Panc1 (cell line): ENCODE data around the gene ERC2. TPM values are rescaled to one million over a fixed set of nuclear protein-coding genes. Genes with fewer than 3 reads are reported as not detected.

Source experiments
- ATAC-seq: fragments of 200-7000 bp; cut with Tn5 transposase; 2 replicates; pipeline ENCODE4 v1.9.1; 2020; ENCODE audit warnings: mild to moderate bottlenecking, moderate library complexity
- BruUV-seq: library from RNA; stranded (reverse); fragments of 400-500 nt; replicated peaks from 2 replicates; lab custom pipeline; 2021; lab: Mats Ljungman, UMichigan
- CTCF ChIA-PET: fragments of 300-600 bp; sonication (Branson Sonifier 250); formaldehyde crosslinking; loops from one replicate; lab custom pipeline; 2022; ENCODE audit warnings: antibody characterized with exemption; lab: Charles Lee
- POLR2A ChIA-PET: fragments of 300-600 bp; sonication (Branson Sonifier 250); formaldehyde crosslinking; loops from one replicate; lab custom pipeline; 2022; ENCODE audit warnings: antibody characterized with exemption; lab: Charles Lee
- DNase-seq: peaks from one replicate; pipeline ENCODE4 v3.0.0-alpha.2; 2010; ENCODE audit warnings: low read depth, low spot score
- H3K27ac ChIP-seq: 2 replicates; pipeline ENCODE4 v1.5.1; 2011; ENCODE audit warnings: mild to moderate bottlenecking, low read length, inconsistent platforms
- H3K27me3 ChIP-seq: fragments of 200-500 bp; sonication (Bioruptor generic); 2 replicates; pipeline ENCODE4 v1.6.0; 2014; ENCODE audit warnings: low read length, inconsistent platforms; ENCODE audit not compliant: control insufficient read depth, insufficient read depth
- H3K36me3 ChIP-seq: fragments of 200-500 bp; sonication (Bioruptor generic); 2 replicates; pipeline ENCODE4 v1.5.1; 2014; ENCODE audit warnings: inconsistent platforms, mild to moderate bottlenecking, low read length, moderate library complexity; ENCODE audit not compliant: control insufficient read depth, insufficient read depth
- H3K4me1 ChIP-seq: 2 replicates; pipeline ENCODE4 v1.5.1; 2011; ENCODE audit warnings: inconsistent platforms, mild to moderate bottlenecking, low read length, moderate library complexity; ENCODE audit not compliant: control insufficient read depth, insufficient read depth
- H3K4me3 ChIP-seq, 2 experiments: 2 replicates each; pipeline ENCODE4 v1.5.1; 2011 to 2012; ENCODE audit warnings: low read depth in 2 of 2, low read length in 2 of 2, mild to moderate bottlenecking in 2 of 2, inconsistent platforms in 1 of 2, moderate library complexity in 1 of 2
- H3K9me3 ChIP-seq: fragments of 200-500 bp; sonication (Bioruptor generic); 2 replicates; pipeline ENCODE4 v1.5.1; 2014; ENCODE audit warnings: low read depth, mild to moderate bottlenecking, inconsistent platforms, low read length, moderate library complexity; ENCODE audit not compliant: control insufficient read depth, insufficient read depth
- POLR2AphosphoS5 ChIP-seq: IDR thresholded peaks from 2 replicates; pipeline ENCODE4 v1.6.1; 2012; ENCODE audit warnings: mild to moderate bottlenecking, low read depth, low read length, moderate library complexity
- REST ChIP-seq, 2 experiments: IDR thresholded peaks; 2 replicates each; pipeline ENCODE4 v1.6.1; 2011 to 2012; ENCODE audit warnings: low read depth in 2 of 2, control low read depth in 1 of 2, low read length in 1 of 2, mild to moderate bottlenecking in 1 of 2, moderate library complexity in 1 of 2; ENCODE audit not compliant: insufficient read depth in 1 of 2
- SIN3A ChIP-seq: IDR thresholded peaks from 2 replicates; pipeline ENCODE4 v1.6.1; 2012; ENCODE audit warnings: low read depth, mild to moderate bottlenecking, low read length, moderate library complexity, borderline replicate concordance; ENCODE audit not compliant: insufficient read depth
- TCF7L2 ChIP-seq: IDR thresholded peaks from 2 replicates; pipeline ENCODE4 v1.6.1; 2011; ENCODE audit warnings: mild to moderate bottlenecking, low read depth, low read length, inconsistent platforms
- in situ Hi-C: cut with HindIII; loops from 2 replicates; pipeline ENCODE4 v1.10.0; 2016; ENCODE audit warnings: low sequenced_read_pairs, low pct_unique_long_range_greater_than_20kb
- intact Hi-C: fragments of 100-400 bp; cut with micrococcal nuclease; formaldehyde crosslinking; loops from one replicate; pipeline ENCODE4 v1.10.0; 2022; ENCODE audit not compliant: unreplicated experiment
- total RNA-seq: library from RNA; stranded (reverse); gene quantifications from one replicate; pipeline ENCODE4 v1.2.1, GENCODE V29; 2021; ENCODE audit not compliant: unreplicated experiment
- TF ChIP-seq, protein P1 (sequence below): fragments of 450-650 bp; IDR thresholded peaks from 2 replicates; pipeline ENCODE4 v1.5.1; 2017; ENCODE audit warnings: mild to moderate bottlenecking

ERC2 gene
- total RNA-seq, 1 experiment from 2014 or later: 0.33 TPM

DNA sequence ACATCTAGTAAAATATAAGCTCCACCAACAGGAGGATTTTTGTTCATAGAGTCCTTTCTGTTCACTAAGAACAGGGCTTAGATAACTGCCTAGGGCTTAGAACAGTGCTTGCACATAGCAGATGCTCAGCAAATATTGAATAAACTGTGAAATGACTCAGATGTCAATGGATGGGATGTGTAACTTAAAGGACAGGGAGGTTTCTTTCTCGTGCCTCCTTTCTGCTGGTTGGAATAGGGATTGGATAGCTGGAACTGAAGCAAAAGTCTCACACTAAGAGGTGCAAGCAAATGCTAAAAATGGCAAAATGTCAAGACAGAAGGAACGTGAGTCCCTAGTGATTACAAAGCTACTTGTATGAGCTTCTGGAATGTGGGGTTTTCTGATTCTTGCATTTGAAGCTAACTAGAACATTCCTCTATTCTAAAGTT lies 588.4 kb downstream of the ERC2 start:
- Histone ChIP-seq H3K27ac (no peak overlapping the region), H3K36me3 (no peaks in the 10 kb centered on the region), H3K27me3 (no peaks in the 10 kb centered on the region), H3K9me3 (no peaks in the 10 kb centered on the region), H3K4me3 (no peak overlapping the region), H3K4me1 (no peaks in the 10 kb centered on the region)
- in situ Hi-C loops (no loop called here), intact Hi-C loops (no loop called here)
- CTCF ChIA-PET: no interaction called here
- POLR2A ChIA-PET: no interaction called here
- no peak for ATAC-seq
- DNase-seq: no peak
- TF ChIP-seq POLR2AphosphoS5: no peak
- no peak for TF ChIP-seq TCF7L2
- no peak for TF ChIP-seq REST (IDR thresholded peaks at IDR 0.05; ENCODE audit: insufficient read depth in 1 of 2, low read depth in 2 of 2, low read length in 1 of 2)
- TF ChIP-seq, protein P1, sequence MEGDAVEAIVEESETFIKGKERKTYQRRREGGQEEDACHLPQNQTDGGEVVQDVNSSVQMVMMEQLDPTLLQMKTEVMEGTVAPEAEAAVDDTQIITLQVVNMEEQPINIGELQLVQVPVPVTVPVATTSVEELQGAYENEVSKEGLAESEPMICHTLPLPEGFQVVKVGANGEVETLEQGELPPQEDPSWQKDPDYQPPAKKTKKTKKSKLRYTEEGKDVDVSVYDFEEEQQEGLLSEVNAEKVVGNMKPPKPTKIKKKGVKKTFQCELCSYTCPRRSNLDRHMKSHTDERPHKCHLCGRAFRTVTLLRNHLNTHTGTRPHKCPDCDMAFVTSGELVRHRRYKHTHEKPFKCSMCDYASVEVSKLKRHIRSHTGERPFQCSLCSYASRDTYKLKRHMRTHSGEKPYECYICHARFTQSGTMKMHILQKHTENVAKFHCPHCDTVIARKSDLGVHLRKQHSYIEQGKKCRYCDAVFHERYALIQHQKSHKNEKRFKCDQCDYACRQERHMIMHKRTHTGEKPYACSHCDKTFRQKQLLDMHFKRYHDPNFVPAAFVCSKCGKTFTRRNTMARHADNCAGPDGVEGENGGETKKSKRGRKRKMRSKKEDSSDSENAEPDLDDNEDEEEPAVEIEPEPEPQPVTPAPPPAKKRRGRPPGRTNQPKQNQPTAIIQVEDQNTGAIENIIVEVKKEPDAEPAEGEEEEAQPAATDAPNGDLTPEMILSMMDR: no peak
- no peak for TF ChIP-seq SIN3A
- BruUV-seq: no TSS peak

GRCh38 chr3:55877703-55878102 lies 590.6 kb downstream of the ERC2 start:
- Histone ChIP-seq H3K36me3 (no peaks in the 10 kb centered on the region), H3K4me3 (no peak overlapping the region), H3K27ac (no peak overlapping the region), H3K9me3 (no peaks in the 10 kb centered on the region), H3K4me1 (no peaks in the 10 kb centered on the region), H3K27me3 (no peaks in the 10 kb centered on the region)
- no peak for DNase-seq
- TF ChIP-seq SIN3A (no peak), REST (IDR thresholded peaks at IDR 0.05; ENCODE audit: insufficient read depth in 1 of 2, low read depth in 2 of 2, low read length in 1 of 2) (no peak), POLR2AphosphoS5 (no peak), TCF7L2 (no peak)
- TF ChIP-seq, protein P1: no peak
- in situ Hi-C loops: no loop called here
- ATAC-seq: no peak
- intact Hi-C loops: no loop called here
- no TSS peak for BruUV-seq
- POLR2A ChIA-PET: no interaction called here
- CTCF ChIA-PET: no interaction called here
